Suprapubic skin (tissue), 4 donors: ENCODE measurements around the gene CHRM4. TPM values are rescaled to one million over a fixed set of nuclear protein-coding genes. Genes with fewer than 3 reads are reported as not detected.
A peak's percentile ranks its signal among the peaks of the same experiment; 100 is the strongest.

Experiments used
- DNase-seq, 2 donors: peaks; one replicate each; pipeline ENCODE4 v3.0.0-alpha.2; 2019; ENCODE audit warnings: low spot score in 2 of 2
- H3K27ac ChIP-seq: fragments of 200-600 bp; sonication (generic); one replicate; pipeline ENCODE4 v1.5.1; 2019
- H3K27me3 ChIP-seq: fragments of 200-600 bp; sonication (generic); one replicate; pipeline ENCODE4 v1.5.1; 2019
- H3K36me3 ChIP-seq: fragments of 200-600 bp; sonication (generic); one replicate; pipeline ENCODE4 v1.5.1; 2019
- H3K4me1 ChIP-seq: fragments of 200-600 bp; sonication (generic); one replicate; pipeline ENCODE4 v1.5.1; 2019
- H3K4me3 ChIP-seq: fragments of 200-600 bp; sonication (generic); one replicate; pipeline ENCODE4 v1.5.1; 2019; ENCODE audit warnings: mild to moderate bottlenecking
- H3K9me3 ChIP-seq: fragments of 200-600 bp; sonication (generic); one replicate; pipeline ENCODE4 v1.5.1; 2019
- EP300 ChIP-seq: sonication (generic); formaldehyde crosslinking; IDR thresholded peaks from one replicate; pipeline ENCODE4 v1.6.1; 2017; ENCODE audit warnings: antibody characterized with exemption
- POLR2A ChIP-seq, 2 donors: fragments of 450-650 bp; IDR thresholded peaks; one replicate each; pipeline ENCODE4 v1.6.1; 2017; ENCODE audit warnings: antibody characterized with exemption in 2 of 2, mild to moderate bottlenecking in 2 of 2, moderate library complexity in 2 of 2
- POLR2AphosphoS5 ChIP-seq, 3 donors: sonication (generic); formaldehyde crosslinking; IDR thresholded peaks; one replicate each; pipeline ENCODE4 v1.6.1; 2017; ENCODE audit warnings: antibody characterized with exemption in 3 of 3
- WGBS: methylation state at CpG from one replicate; pipeline ENCODE4 v1.1.5; 2018; 5-methylcytosine and 5-hydroxymethylcytosine counted together
- total RNA-seq, 4 donors: library from RNA; depleted of rRNA; stranded (reverse); fragments of >200 nt; gene quantifications; one replicate each; pipeline ENCODE4 v1.1.0, GENCODE V29; 2016
- TF ChIP-seq, protein P1 (sequence below), 2 donors: fragments of 200-600 bp in 1 of 2; fragments of 450-650 bp in 1 of 2; sonication (generic) in 1 of 2; IDR thresholded peaks; one replicate each; pipeline ENCODE4 v1.5.1; 2016 to 2019; ENCODE audit warnings: antibody characterized with exemption in 2 of 2, mild to moderate bottlenecking in 1 of 2, moderate library complexity in 1 of 2

The CHRM4 gene
- total RNA-seq, 4 donors from 2014 or later, result 0.80 to 3.0 (median 2.6) TPM

DNA sequence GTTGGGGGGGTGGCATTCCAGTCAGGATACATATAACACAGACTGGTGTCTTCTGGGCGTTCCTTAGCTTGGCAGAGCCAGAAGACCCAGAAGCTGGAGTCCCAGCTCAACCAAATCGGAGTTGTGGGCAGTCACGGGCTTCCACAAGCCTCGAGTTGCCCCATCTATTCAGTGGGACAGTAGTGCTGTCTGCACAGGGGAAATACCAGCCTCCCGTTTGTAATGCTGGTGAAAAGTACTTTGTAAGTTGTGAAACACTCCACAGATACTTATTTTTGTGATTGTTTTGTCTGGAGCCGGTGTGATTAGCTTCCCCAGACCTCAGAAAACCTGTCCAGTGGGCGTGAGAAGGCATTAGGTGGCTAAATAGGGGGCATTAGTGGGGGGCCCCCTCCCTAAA is 30.7 kb downstream of the CHRM4 start:
- WGBS, result 41% methylated on average over 7 of the region's 7 CpGs
- peak overlapping the region; percentile 80 for H3K27ac ChIP-seq
- H3K4me3 ChIP-seq, result peak overlapping the region; percentile 38
- no peaks in the 10 kb centered on the region for H3K27me3 ChIP-seq
- no peaks in the 10 kb centered on the region for H3K36me3 ChIP-seq
- H3K4me1 ChIP-seq, result peaks cover 68% of the 10 kb centered on the region
- H3K9me3 ChIP-seq, result no peaks in the 10 kb centered on the region
- TF ChIP-seq POLR2AphosphoS5 (IDR thresholded peaks at IDR 0.05) (no peak), POLR2A (IDR thresholded peaks at IDR 0.05) (no peak), EP300 (no peak)
- TF ChIP-seq, protein P1, sequence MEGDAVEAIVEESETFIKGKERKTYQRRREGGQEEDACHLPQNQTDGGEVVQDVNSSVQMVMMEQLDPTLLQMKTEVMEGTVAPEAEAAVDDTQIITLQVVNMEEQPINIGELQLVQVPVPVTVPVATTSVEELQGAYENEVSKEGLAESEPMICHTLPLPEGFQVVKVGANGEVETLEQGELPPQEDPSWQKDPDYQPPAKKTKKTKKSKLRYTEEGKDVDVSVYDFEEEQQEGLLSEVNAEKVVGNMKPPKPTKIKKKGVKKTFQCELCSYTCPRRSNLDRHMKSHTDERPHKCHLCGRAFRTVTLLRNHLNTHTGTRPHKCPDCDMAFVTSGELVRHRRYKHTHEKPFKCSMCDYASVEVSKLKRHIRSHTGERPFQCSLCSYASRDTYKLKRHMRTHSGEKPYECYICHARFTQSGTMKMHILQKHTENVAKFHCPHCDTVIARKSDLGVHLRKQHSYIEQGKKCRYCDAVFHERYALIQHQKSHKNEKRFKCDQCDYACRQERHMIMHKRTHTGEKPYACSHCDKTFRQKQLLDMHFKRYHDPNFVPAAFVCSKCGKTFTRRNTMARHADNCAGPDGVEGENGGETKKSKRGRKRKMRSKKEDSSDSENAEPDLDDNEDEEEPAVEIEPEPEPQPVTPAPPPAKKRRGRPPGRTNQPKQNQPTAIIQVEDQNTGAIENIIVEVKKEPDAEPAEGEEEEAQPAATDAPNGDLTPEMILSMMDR (IDR thresholded peaks at IDR 0.05), result no peak
- no peak for DNase-seq

DNA sequence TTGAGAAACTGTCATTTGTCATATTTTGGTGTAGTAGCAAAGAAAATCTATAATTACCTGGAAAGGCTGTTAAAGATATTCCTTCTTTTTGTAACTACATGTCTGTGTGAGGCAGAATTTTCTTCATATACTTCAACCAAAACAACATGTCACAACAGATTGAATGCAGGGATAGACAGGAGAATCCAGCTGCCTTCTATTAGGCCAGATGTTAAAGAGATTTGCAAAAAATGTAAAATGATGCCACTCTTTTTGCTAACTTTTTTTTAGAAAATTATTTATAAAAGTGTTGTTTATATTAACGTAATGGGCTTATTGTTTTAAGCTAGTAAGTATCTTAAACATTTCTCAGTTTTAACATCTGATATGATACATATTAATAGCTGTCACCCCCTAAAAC is 31.6 kb downstream of the CHRM4 start:
- TF ChIP-seq POLR2A (IDR thresholded peaks at IDR 0.05) (no peak), EP300 (no peak)
- Histone ChIP-seq H3K27me3 (no peaks in the 10 kb centered on the region), H3K27ac (no peak overlapping the region), H3K4me1 (peaks cover 66% of the 10 kb centered on the region), H3K4me3 (no peak overlapping the region), H3K36me3 (no peaks in the 10 kb centered on the region), H3K9me3 (no peaks in the 10 kb centered on the region)
- DNase-seq, result no peak
- WGBS, result 74% methylated on average over 1 of the region's 1 CpG

DNA sequence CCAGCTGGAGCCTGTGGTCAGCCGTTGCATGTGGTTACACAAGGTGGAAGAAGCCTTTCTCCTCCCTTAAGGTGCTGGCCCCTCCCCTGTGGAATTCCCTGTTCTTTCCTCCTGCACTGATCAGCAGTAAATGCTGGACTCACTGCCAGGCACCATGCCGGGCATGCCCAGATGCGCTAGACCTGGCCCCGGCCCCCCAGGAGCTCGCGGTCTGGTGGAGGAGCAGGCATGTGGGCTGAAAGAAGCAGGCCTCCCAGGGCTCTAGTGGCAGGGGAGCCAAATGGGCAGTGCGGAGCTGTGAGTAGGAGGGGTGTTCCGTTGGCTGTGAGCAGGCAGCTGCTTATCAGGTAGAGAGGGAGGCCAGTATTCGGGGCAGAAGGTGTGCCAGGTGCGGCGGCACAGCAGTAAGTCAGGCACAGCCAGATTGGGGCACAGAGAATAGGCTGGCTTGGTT is 34.1 kb downstream of the CHRM4 start:
- H3K27ac ChIP-seq, result peak overlapping the region; percentile 4
- no peak for DNase-seq
- 52% methylated on average over 11 of the region's 11 CpGs for WGBS
- no peaks in the 10 kb centered on the region for H3K27me3 ChIP-seq
- H3K36me3 ChIP-seq, result no peaks in the 10 kb centered on the region
- H3K4me1 ChIP-seq, result peaks cover 59% of the 10 kb centered on the region
- H3K4me3 ChIP-seq, result no peak overlapping the region
- TF ChIP-seq, protein P1 (IDR thresholded peaks at IDR 0.05), result no peak
- no peak for TF ChIP-seq EP300
- TF ChIP-seq POLR2A (IDR thresholded peaks at IDR 0.05), result no peak
- no peak for TF ChIP-seq POLR2AphosphoS5 (IDR thresholded peaks at IDR 0.05)
- H3K9me3 ChIP-seq, result no peaks in the 10 kb centered on the region

DNA sequence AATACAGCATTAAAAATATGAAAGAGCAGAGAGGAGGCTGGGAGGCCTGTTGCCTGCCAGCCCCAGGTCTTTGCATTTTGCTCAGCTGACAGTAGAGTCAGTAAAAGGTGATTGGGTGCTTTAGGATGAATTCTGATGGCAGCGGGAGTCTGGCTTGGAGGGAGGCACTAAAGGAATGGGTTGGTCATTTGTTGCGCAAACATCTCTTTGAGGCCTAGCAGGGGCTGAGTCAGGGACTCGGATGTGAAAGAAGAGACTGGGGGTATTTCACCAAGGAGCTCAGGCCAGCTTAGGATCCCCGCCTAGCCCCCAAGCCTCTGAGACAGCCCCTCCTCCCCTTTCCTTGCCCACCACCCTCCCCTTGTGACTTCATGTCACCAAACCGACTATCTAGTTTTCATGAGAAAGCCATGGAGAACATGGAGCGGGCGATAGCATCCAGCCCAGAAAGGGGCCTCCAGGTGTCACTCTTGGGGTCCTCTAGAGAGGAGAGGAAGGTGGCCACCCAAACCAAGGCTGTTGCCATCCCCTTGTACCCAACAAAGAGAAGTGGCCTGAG is 34.6 kb downstream of the CHRM4 start:
- peaks cover 59% of the 10 kb centered on the region for H3K4me1 ChIP-seq
- TF ChIP-seq, protein P1 (IDR thresholded peaks at IDR 0.05), result no peak
- TF ChIP-seq POLR2AphosphoS5 (IDR thresholded peaks at IDR 0.05) (no peak), EP300 (no peak), POLR2A (IDR thresholded peaks at IDR 0.05) (no peak)
- WGBS, result 77% methylated on average over 7 of the region's 7 CpGs
- no peak overlapping the region for H3K4me3 ChIP-seq
- DNase-seq, result no peak
- H3K9me3 ChIP-seq, result no peaks in the 10 kb centered on the region
- no peaks in the 10 kb centered on the region for H3K27me3 ChIP-seq
- H3K27ac ChIP-seq, result peak overlapping the region; percentile 4
- H3K36me3 ChIP-seq, result no peaks in the 10 kb centered on the region

DNA sequence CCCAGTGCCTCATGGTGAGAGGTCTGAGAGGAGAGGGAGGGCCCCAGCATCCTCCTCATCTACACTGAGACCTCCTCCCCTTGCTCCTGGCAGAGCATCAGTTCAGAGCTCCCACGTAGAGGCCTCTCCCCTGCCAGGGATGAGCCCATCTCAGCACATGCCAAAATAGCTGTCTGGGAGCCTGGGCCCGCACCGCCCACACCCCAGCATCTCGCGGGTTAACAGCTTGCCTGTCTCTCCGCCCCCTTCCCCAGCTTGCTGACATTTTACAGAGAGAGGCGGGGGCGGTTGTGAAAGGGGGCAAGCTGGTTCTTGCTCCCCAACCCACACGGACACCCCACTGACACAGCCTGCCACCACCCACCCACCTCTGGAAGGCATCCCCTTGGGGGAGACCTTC is 37.9 kb downstream of the CHRM4 start:
- H3K4me3 ChIP-seq, result no peak overlapping the region
- H3K9me3 ChIP-seq, result no peaks in the 10 kb centered on the region
- H3K4me1 ChIP-seq, result peaks cover 71% of the 10 kb centered on the region
- WGBS, result no CpG with 5 or more reads among the region's 9 CpGs
- H3K27ac ChIP-seq, result peak overlapping the region; percentile 69
- H3K27me3 ChIP-seq, result no peaks in the 10 kb centered on the region
- H3K36me3 ChIP-seq, result no peaks in the 10 kb centered on the region
- TF ChIP-seq EP300 (no peak), POLR2A (IDR thresholded peaks at IDR 0.05) (no peak), POLR2AphosphoS5 (IDR thresholded peaks at IDR 0.05) (no peak)
- TF ChIP-seq, protein P1 (IDR thresholded peaks at IDR 0.05), result no peak
- no peak for DNase-seq
